OCI-LY3 (cell line): Measurements from ENCODE around the gene CAMTA1.

Experiments used
- EZH2phosphoT487 ChIP-seq: fragments of 200-600 bp; shearing (Covaris generic); IDR thresholded peaks from 2 replicates; pipeline ENCODE4 v1.6.1; 2018; ENCODE audit warnings: antibody characterized with exemption, mixed run types, low read depth
- TF ChIP-seq, protein P1 (sequence below): fragments of 200-600, 300-600 bp; sonication (generic); IDR thresholded peaks from 2 replicates; pipeline ENCODE4 v1.5.1; 2014; ENCODE audit warnings: antibody characterized with exemption, low read length, low read depth

GRCh38 chr1:7032992-7033391 lies 247.7 kb downstream of the CAMTA1 start:
- TF ChIP-seq, protein P1, sequence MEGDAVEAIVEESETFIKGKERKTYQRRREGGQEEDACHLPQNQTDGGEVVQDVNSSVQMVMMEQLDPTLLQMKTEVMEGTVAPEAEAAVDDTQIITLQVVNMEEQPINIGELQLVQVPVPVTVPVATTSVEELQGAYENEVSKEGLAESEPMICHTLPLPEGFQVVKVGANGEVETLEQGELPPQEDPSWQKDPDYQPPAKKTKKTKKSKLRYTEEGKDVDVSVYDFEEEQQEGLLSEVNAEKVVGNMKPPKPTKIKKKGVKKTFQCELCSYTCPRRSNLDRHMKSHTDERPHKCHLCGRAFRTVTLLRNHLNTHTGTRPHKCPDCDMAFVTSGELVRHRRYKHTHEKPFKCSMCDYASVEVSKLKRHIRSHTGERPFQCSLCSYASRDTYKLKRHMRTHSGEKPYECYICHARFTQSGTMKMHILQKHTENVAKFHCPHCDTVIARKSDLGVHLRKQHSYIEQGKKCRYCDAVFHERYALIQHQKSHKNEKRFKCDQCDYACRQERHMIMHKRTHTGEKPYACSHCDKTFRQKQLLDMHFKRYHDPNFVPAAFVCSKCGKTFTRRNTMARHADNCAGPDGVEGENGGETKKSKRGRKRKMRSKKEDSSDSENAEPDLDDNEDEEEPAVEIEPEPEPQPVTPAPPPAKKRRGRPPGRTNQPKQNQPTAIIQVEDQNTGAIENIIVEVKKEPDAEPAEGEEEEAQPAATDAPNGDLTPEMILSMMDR, result no peak
- no peak for TF ChIP-seq EZH2phosphoT487
